NT2/D1 (cell line): ENCODE results near the gene ARL15.

Experiments used
- SUZ12 ChIP-seq: IDR thresholded peaks from 2 replicates; pipeline ENCODE4 v1.6.1; 2011; ENCODE audit not compliant: insufficient read length, insufficient read depth; ENCODE audit errors: extremely low read depth
- YY1 ChIP-seq: IDR thresholded peaks from 2 replicates; pipeline ENCODE4 v1.6.1; 2011; ENCODE audit not compliant: insufficient read length, insufficient read depth
- ZNF274 ChIP-seq: IDR thresholded peaks from 2 replicates; pipeline ENCODE4 v1.6.1; 2011; ENCODE audit warnings: mild to moderate bottlenecking, low read depth, low read length

GRCh38 chr5:54148067-54148845, 162.1 kb downstream of the ARL15 start:
- no peak for TF ChIP-seq YY1
- no peak for TF ChIP-seq ZNF274
- TF ChIP-seq SUZ12, result no peak
